K562 (cell line): ENCODE results near the gene SNRPA. TPM values are rescaled to one million over a fixed set of nuclear protein-coding genes. Genes with fewer than 3 reads are reported as not detected.

ENCODE experiments used
- NBN ChIP-seq: fragments of 450-650 bp; IDR thresholded peaks from 2 replicates; pipeline ENCODE4 v1.6.1; 2016; ENCODE audit warnings: low read depth, mild to moderate bottlenecking
- NCOA6 ChIP-seq: fragments of 450-650 bp; IDR thresholded peaks from 2 replicates; pipeline ENCODE4 v1.6.1; 2017; ENCODE audit warnings: mild to moderate bottlenecking
- NR2C2 ChIP-seq, 2 experiments: fragments of 200-800 bp in 1 of 2; sonication (Bioruptor generic) in 1 of 2; sonication (generic) in 1 of 2; formaldehyde crosslinking in 1 of 2; IDR thresholded peaks; 2 replicates each; pipeline versions ENCODE4 v1.6.1 to v1.8.0; 2016 to 2022; ENCODE audit warnings: mild to moderate bottlenecking in 1 of 2, missing compliant biosample characterization in 1 of 2, missing genetic modification characterization in 1 of 2, missing genetic modification reagents in 1 of 2
- ZNF445 ChIP-seq: fragments of 250-450 bp; sonication (Bioruptor Pico); IDR thresholded peaks from 2 replicates; pipeline ENCODE4 v1.4.0; 2020; ENCODE audit warnings: low read depth, mild to moderate bottlenecking, moderate library complexity
- ZSCAN32 ChIP-seq: fragments of 450-650 bp; formaldehyde crosslinking; IDR thresholded peaks from 2 replicates; pipeline ENCODE4 v1.4.0; 2020; ENCODE audit warnings: mild to moderate bottlenecking, moderate library complexity
- polyA plus RNA-seq, 8 experiments: library from polyadenylated mRNA; depleted of rRNA in 4 of 8; stranded (reverse) in 5 of 8; unstranded in 3 of 8; fragments of >200 nt; fragmentation: Nextera tagmentation in 2 of 8; fragmentation: Illumina TruSeq in 1 of 8; extraction: Ambion mirVana in 2 of 8; extraction: Trizol in 1 of 8; gene quantifications; 2 replicates each; pipeline versions ENCODE4 v1.2.1 to v1.2.3, GENCODE V29; 2011 to 2014; ENCODE audit warnings: inconsistent platforms in 1 of 8, missing spikeins in 1 of 8
- total RNA-seq, 7 experiments: library from RNA; depleted of rRNA in 6 of 7; stranded (reverse); fragments of >200 nt in 6 of 7; fragmentation: Illumina TruSeq in 2 of 7; extraction: Trizol in 2 of 7; gene quantifications; 2 replicates each; pipeline versions ENCODE4 v1.2.1 to v1.2.3, GENCODE V29; 2011 to 2021; ENCODE audit warnings: low replicate concordance in 1 of 7
- TF ChIP-seq, protein P1 (sequence below), 2 experiments: fragments of 450-650 bp; formaldehyde crosslinking in 1 of 2; IDR thresholded peaks; 2 replicates each; pipeline versions ENCODE4 v1.4.0 to v1.6.1; 2014 to 2020; ENCODE audit warnings: mild to moderate bottlenecking in 2 of 2, borderline replicate concordance in 1 of 2, low read depth in 1 of 2
- TF ChIP-seq, protein P2 (sequence below): fragments of 450-650 bp; IDR thresholded peaks from 2 replicates; pipeline ENCODE4 v1.6.1; 2017; ENCODE audit warnings: antibody characterized with exemption, mild to moderate bottlenecking
- TF ChIP-seq, protein P3 (sequence below): fragments of 450-650 bp; IDR thresholded peaks from 2 replicates; pipeline ENCODE4 v1.6.1; 2018; ENCODE audit not compliant: partially characterized antibody

SNRPA gene
- total and polyA plus RNA-seq, 9 of the 15 experiments (the other 6 are each of a cell fraction or from before 2014, with no cell fraction given), result 16.3 to 311 (median 193) TPM

DNA sequence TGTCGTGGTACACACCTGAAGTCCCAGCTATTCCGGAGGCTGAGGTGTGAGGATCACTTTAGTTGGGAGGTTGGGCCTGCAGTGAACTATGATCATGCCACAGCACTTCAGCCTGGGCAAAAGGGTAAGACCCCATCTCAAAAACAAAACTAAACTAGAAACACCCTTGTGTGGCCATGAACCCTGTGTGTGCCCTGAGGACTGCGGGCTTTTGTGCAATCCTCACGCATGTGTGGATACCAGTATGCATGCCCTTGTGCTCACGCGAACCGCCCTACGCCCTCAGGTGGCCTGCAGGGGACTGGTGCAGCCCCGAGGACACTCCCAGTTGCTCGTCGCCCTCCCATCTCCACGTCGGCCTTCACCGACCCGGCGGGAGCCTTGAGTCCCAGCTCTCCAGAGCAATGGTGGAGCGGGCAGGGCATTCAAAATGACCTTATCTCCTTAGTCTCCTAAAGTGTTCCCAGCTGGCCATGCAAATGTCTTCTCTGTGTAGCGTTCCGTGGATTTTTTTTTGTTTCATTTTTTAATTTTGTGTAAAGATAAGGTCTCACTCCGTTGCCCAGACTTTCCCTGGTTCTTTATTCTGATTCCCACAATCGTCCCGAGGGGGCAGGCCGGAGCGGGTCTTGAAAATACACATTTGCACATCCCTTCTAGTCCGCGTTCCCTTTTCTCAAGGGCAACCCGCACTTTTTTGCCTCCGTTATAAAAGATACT, 47.1 kb downstream of the SNRPA start (continued):
- TF ChIP-seq, protein P1, sequence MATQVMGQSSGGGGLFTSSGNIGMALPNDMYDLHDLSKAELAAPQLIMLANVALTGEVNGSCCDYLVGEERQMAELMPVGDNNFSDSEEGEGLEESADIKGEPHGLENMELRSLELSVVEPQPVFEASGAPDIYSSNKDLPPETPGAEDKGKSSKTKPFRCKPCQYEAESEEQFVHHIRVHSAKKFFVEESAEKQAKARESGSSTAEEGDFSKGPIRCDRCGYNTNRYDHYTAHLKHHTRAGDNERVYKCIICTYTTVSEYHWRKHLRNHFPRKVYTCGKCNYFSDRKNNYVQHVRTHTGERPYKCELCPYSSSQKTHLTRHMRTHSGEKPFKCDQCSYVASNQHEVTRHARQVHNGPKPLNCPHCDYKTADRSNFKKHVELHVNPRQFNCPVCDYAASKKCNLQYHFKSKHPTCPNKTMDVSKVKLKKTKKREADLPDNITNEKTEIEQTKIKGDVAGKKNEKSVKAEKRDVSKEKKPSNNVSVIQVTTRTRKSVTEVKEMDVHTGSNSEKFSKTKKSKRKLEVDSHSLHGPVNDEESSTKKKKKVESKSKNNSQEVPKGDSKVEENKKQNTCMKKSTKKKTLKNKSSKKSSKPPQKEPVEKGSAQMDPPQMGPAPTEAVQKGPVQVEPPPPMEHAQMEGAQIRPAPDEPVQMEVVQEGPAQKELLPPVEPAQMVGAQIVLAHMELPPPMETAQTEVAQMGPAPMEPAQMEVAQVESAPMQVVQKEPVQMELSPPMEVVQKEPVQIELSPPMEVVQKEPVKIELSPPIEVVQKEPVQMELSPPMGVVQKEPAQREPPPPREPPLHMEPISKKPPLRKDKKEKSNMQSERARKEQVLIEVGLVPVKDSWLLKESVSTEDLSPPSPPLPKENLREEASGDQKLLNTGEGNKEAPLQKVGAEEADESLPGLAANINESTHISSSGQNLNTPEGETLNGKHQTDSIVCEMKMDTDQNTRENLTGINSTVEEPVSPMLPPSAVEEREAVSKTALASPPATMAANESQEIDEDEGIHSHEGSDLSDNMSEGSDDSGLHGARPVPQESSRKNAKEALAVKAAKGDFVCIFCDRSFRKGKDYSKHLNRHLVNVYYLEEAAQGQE (IDR thresholded peaks at IDR 0.05; ENCODE audit: borderline replicate concordance), result no peak
- TF ChIP-seq, protein P1 (CRISPR knock-in tag; IDR thresholded peaks at IDR 0.05; ENCODE audit: low read depth), result 0 out of 2 replicates have a peak, but pooled peaks have one; percentile 14
- TF ChIP-seq, protein P2, sequence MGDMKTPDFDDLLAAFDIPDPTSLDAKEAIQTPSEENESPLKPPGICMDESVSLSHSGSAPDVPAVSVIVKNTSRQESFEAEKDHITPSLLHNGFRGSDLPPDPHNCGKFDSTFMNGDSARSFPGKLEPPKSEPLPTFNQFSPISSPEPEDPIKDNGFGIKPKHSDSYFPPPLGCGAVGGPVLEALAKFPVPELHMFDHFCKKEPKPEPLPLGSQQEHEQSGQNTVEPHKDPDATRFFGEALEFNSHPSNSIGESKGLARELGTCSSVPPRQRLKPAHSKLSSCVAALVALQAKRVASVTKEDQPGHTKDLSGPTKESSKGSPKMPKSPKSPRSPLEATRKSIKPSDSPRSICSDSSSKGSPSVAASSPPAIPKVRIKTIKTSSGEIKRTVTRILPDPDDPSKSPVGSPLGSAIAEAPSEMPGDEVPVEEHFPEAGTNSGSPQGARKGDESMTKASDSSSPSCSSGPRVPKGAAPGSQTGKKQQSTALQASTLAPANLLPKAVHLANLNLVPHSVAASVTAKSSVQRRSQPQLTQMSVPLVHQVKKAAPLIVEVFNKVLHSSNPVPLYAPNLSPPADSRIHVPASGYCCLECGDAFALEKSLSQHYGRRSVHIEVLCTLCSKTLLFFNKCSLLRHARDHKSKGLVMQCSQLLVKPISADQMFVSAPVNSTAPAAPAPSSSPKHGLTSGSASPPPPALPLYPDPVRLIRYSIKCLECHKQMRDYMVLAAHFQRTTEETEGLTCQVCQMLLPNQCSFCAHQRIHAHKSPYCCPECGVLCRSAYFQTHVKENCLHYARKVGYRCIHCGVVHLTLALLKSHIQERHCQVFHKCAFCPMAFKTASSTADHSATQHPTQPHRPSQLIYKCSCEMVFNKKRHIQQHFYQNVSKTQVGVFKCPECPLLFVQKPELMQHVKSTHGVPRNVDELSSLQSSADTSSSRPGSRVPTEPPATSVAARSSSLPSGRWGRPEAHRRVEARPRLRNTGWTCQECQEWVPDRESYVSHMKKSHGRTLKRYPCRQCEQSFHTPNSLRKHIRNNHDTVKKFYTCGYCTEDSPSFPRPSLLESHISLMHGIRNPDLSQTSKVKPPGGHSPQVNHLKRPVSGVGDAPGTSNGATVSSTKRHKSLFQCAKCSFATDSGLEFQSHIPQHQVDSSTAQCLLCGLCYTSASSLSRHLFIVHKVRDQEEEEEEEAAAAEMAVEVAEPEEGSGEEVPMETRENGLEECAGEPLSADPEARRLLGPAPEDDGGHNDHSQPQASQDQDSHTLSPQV, result peak; percentile 91
- peak; percentile 91 for TF ChIP-seq NCOA6
- peak; percentile 73; the same call in 1 of the 2 replicates for TF ChIP-seq NBN
- TF ChIP-seq, protein P3, sequence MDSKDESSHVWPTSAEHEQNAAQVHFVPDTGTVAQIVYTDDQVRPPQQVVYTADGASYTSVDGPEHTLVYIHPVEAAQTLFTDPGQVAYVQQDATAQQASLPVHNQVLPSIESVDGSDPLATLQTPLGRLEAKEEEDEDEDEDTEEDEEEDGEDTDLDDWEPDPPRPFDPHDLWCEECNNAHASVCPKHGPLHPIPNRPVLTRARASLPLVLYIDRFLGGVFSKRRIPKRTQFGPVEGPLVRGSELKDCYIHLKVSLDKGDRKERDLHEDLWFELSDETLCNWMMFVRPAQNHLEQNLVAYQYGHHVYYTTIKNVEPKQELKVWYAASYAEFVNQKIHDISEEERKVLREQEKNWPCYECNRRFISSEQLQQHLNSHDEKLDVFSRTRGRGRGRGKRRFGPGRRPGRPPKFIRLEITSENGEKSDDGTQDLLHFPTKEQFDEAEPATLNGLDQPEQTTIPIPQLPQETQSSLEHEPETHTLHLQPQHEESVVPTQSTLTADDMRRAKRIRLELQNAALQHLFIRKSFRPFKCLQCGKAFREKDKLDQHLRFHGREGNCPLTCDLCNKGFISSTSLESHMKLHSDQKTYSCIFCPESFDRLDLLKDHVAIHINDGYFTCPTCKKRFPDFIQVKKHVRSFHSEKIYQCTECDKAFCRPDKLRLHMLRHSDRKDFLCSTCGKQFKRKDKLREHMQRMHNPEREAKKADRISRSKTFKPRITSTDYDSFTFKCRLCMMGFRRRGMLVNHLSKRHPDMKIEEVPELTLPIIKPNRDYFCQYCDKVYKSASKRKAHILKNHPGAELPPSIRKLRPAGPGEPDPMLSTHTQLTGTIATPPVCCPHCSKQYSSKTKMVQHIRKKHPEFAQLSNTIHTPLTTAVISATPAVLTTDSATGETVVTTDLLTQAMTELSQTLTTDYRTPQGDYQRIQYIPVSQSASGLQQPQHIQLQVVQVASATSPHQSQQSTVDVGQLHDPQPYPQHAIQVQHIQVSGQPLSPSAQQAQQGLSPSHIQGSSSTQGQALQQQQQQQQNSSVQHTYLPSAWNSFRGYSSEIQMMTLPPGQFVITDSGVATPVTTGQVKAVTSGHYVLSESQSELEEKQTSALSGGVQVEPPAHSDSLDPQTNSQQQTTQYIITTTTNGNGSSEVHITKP, result no peak
- no peak for TF ChIP-seq ZNF445
- no peak for TF ChIP-seq NR2C2 (CRISPR knock-in tag; IDR thresholded peaks at IDR 0.05)
- peak; percentile 49; the same call in 1 of the 2 replicates for TF ChIP-seq NR2C2 (tag; IDR thresholded peaks at IDR 0.05)
- no peak for TF ChIP-seq ZSCAN32
